ENCODE measurements around the gene UBE3B. TPM values are rescaled to one million over a fixed set of nuclear protein-coding genes. Genes with fewer than 3 reads are reported as not detected.
"Not testable (repeated sequence)": the region's sequence is repeated elsewhere in the genome, so short reads cannot be mapped to it uniquely, and the experiment has no call there.

UBE3B gene
- polyA plus RNA-seq, 5 donors, result 27.0 to 34.2 (median 32.2) TPM

DNA sequence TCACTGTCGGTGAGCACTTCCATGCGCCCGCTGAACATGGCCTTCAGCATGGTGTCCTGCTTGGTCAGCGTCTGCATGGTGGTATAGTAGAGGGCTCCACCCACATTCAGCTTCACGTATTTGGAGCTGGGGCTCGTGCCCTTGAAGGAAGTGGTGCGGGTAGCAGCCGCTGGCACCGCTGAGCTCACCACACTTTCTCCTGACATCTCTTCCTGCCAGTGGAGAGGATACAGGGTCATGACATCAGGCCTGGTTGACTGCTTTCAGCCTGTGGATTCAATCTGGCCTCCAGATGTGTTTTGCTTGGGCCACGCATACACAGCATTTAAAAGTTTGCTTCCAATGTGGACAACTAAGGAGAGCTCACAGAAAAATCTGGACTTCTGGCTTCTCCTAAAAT is 7.9 kb upstream of the UBE3B start:
- no peak for DNase-seq

DNA sequence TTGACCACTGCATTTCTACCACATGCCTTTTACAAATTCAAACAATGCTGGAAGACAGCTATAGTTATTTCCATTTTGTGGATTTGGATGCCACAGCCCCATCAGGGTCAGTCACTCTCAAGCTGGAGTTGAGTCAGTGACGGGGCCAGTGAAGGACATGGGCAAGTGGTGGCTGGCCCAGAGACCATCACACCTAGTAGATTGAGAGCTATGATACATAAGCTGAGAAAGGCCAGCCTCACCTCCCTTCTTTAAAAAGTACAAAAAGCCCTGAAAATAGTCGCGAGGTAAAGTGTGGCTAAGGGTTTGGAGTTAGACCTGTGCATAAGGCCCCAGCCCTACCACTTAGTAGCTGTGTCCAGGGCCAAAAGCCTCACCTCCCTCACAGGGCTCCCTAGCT is 4.4 kb upstream of the UBE3B start:
- no peak for DNase-seq

DNA sequence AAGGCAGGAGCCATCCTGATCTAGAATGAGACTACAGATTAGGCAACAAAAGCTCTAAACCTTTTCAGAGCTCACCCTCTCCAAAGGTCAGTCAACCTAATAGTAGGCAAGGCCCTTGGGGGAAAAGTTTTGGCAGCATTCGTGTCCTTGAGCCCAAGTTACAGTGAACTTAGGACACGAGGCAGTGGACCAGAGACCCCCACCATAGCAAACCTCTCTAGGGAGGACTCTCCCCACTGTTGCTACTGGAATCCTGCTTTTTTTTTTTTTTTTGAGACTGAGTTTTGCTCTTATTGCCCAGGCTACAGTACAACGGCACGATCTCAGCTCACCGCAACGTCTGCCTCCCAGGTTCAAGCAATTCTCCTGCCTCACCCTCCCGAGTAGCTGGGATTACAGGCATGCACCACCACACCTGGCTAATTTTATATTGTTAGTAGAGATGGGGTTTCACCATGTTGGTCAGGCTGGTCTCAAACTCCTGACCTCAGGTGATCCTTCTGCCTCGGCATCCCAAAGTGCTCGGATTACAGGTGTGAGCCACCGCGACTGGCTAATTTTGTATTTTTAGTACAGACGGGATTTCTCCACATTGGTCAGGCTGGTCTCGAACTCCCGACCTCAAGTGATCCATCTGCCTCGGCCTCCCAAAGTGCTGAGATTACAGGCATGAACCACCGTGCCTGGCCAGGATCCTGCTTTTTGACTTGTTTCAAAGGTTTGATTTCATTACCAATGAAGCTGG is 3.7 kb upstream of the UBE3B start:
- not testable (repeated sequence) for DNase-seq

DNA sequence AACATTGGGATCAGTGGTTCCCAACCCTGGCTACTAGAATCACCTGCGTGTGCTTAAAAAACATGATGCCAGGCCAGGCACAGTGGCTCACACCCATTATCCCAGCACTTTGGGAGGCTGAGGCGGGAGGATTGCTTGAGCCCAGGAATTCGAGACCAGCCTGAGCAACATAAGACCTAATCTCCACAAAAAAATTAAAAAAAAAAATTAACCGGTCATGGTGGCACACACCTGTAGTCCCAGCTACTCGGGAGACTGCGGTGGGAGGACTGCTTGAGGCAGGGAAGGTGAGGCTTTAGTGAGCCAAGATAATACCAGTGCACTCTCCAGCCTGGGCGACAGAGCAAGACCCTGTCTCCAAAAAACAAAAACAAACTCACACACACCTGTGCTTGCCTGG is 2.3 kb upstream of the UBE3B start:
- DNase-seq, result no peak

DNA sequence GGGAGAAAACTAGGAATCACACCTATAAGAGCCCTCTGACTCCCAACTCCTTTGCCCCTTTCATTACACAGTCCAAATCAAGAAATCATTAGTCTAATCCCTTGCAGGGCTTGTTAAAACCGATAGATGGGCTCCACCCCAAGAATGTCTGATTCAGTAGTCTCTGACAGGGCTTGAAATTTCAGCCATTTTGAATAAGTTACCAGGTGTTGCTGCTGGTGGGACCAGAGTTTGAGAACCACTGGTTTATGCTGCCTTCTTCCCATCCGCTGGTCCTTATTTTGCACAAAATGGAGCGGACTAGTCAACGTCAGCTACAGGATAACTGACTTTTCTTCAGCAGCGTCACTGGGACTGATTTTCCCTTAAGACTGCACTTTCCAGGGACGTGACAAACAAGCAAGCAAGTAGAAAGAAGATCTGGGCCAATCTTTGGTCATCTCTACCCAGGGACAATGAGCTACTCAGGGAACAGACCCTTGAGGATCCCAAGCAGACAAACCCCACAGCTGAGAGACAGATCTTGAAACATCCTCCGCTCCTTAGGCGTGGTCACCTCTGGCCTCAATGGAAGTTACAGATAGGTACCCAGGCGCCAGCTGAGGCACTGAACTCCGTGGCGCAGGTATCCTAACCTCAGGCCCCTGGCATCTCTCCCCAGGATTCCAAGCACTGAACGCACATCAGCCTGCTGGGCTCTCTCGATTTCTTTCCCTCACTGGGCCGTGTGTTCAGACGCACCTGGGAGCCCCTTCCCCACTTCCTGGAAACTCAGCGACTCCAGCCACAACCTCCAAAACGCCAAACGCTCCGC is 1.2 kb upstream of the UBE3B start:
- peak in 1 of 2 donors; percentile 9 for DNase-seq

DNA sequence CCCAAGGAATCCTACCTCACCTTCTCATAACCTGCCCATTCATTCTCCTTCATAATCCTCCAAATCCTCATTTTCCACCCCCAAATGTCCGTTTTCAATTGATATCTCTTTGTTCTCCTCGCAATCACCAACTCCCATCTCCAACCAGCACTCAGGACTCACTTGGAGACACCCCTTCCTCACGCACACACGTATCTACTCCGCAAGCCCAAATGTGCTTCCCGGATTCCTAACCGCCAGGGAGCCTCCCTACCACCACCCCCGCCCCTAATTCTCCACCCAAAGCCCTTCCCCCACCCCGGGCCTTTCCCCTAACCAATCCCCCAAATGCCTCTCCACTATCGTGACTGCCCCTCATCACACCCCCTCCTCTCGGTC is 638 bp upstream of the UBE3B start:
- DNase-seq, result no peak

DNA sequence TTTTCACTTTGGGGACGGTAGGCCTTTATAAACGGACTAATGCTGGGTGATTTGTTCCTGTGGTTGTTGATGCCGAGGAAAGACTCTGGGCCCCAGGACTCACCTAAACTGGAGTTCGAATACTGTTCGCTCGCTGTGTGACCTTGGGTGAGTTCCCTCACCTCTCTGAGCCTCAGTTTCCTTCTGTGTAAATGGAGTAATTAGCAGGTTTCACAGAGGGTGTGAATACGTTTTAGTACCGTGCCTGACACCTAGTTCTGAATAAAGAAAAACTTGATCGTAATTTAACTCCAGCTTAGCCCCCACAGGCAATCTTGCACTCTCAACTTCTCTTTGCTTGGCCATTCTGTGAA is 505 bp downstream of the UBE3B start:
- no peak for DNase-seq

DNA sequence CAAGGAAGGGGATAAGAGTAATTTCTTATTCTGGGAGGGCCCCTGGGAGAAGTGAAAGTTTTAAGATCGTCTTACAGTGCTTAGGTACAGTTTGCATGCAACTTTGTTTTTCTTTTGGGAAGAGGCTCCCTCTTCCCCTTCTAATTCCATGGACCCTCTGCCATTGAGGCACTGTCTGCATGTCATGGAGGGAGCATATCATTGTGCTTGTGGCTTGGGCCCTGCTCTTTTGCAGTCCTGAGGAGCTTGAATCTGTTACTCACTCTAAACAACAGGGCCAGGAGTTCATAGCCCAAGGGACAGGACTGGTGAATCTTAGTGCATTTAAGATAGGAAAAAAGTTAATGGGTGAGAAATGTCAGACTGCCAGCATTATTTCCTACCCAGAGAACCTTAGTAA is 2.3 kb downstream of the UBE3B start:
- no peak for DNase-seq

DNA sequence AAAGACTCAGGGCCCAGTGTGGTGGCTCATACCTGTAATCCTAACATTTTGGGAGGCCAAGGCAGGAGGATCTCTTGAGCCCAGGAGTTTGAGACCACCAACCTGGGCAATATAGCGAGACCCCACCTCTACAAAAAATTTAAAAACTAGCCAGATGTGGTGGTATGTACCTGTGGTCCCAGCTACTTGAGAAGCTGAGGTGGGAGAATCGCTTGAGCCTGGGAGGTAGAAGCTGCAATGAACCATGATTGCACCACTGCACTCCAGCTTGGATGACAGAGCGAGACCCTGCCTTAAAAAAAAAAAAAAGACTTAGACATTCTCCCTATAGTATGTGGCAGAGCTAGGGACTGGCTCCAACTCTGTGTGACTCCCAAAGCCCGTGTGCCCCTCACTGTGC is 2.9 kb downstream of the UBE3B start:
- DNase-seq, result no peak

DNA sequence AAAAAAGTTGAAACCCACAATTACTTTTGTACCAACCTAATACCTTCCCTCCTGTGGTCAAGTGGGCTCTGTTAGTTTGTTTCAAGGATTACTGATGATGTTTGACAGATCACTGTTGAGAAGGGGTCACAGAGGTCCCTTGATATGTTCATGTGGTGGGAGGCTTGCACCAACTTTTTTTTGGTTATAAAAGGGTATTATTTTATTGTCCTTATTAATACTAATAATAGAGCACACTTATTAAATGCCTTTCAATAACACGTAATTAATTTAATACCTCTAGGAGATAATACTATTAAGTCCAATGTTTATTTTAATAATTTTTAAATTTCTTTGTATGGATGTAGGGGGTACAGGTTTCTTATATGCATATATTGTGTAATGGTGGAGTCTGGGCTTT is 4.4 kb downstream of the UBE3B start:
- no peak for DNase-seq

DNA sequence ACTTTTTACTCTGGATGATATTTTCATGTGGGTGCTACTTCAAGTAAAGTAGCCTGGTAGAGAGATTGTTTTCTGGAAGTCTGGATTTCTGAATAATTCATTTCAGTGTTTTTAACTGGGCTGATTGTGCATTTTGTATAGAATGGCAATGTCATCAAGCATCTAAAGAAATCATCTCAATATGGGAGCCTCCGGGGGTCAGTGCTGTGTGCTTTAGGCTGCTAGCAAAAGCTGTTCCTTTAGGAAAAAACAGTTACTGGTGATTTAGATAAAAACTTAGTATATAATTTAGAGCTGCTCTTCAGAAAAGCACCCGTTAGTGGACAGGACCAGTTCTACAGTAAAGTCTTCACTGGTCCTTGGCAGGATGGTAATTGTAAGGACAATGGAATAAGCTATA is 5.1 kb downstream of the UBE3B start:
- no peak for DNase-seq

DNA sequence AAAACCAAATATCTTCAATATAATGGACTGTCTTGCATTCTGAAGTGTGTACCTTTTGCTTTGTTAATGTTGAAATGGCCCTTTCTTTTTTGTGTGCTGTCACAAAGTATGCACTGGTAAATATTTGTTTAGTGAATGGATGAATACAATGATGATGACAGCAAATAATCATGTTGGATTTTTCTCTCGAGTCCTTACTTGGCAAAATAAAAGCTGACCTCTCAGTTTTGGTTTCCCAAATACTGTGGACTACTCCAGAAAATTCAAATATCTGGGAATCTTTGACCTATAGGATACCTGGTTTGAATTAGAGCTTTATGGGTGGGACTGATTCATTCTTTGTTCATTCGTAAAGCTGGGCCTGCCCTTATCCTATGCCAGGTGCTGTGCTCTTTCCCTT is 5.5 kb downstream of the UBE3B start:
- no peak for DNase-seq

DNA sequence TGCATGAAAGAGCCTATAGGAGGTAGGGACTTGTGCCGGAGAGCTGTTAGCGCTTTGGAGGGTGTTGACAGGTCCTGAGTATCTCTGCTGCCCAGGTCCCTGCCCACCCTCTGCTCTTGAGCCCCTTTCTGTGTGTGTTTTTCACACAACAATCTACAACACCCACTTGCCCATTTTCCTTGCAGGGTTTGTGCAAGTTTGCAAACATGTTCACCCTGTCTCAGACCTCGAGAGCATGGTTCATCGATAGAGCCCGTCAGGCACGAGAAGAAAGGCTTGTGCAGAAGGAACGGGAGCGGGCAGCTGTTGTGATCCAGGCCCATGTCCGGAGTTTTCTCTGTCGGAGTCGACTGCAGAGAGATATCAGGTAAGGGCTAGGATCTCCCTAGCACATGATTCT is 5.9 kb downstream of the UBE3B start:
- no peak for DNase-seq

DNA sequence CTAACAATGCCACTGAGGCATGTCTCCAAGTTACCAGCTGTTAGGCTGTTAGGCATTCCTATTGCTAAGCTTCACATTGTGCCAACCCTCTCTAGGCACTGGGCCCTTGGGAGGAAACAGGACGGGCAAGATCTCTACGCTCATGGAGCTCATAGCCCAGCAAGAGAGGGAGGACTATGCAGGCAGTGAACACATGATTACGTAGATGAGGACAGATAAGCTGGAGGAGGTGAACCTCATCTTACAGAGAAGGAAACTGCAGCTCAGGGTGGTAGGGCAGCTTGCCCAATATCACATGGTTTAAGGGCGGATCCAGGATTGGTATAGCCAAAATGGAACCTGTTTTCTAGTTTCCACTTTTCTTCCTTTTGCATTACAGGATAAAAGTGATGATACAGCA is 7.8 kb downstream of the UBE3B start:
- DNase-seq, result no peak

DNA sequence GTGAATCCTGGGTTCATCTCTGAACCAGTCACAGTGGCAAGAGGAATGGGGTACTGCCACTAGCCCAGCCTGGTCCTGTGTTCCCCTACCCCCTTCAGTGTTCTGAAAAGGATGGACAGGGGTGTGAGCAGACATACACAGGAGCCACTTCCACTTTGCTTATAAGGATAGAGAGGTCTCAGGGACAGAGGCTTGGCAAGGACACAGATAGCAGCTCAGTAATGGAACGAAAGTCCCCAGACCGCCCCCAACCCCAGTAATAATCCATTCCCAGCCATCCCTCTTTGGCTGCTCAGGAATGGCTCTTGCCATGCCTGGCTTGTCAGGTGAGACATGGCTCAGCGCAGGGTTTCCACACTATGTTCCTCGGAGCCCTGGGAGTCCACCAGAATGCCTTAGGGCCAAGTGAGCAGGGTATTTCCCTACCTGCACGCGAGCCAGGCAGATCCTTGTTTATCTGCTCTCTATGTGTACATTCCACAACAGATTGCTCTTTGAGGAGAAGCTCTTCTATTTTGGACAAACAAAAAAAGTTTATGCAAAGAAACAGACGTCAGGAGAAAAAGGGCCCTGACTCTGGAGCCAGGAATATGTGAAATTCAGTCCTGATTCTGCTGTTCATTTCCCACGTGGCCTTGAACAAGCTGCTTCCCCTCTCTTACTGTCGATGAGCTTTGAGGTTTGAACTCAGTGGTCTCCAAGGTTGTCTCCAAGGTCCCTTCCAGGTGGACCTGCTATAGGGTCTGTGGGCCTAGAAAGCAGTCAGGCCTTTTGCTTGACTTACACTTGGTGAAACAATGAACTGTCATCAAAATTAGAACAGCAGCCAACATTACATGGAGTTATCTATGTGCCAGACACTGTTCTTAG is 10.0 kb downstream of the UBE3B start:
- no peak for DNase-seq

DNA sequence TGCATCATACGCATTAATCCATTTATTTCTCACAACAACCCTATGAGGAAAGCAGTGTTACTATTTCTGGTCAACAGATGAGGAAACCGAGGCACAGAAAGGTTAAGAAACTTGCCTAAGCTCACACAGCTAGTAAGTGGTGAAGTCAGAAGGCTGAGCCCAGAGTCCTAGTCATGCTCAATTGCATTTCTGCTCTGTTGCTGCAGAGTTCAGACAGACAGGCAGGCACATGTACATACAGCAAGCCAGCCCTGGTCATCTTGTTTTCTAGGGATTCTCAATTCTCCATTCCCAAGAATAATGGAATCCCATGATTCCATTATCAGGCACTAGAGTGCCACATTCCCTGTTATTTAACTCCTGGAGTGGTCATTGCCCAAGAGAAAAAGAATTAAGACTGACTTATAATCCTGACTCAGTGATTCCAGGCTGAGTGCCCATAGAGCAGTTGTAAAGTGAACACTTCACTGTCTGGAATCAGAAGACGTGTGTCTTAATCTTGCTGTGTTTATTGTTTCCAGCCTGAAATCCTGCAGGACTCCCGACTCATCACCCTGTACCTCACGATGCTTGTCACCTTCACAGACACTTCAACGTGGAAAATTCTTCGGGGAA is 10.7 kb downstream of the UBE3B start:
- no peak for DNase-seq

DNA sequence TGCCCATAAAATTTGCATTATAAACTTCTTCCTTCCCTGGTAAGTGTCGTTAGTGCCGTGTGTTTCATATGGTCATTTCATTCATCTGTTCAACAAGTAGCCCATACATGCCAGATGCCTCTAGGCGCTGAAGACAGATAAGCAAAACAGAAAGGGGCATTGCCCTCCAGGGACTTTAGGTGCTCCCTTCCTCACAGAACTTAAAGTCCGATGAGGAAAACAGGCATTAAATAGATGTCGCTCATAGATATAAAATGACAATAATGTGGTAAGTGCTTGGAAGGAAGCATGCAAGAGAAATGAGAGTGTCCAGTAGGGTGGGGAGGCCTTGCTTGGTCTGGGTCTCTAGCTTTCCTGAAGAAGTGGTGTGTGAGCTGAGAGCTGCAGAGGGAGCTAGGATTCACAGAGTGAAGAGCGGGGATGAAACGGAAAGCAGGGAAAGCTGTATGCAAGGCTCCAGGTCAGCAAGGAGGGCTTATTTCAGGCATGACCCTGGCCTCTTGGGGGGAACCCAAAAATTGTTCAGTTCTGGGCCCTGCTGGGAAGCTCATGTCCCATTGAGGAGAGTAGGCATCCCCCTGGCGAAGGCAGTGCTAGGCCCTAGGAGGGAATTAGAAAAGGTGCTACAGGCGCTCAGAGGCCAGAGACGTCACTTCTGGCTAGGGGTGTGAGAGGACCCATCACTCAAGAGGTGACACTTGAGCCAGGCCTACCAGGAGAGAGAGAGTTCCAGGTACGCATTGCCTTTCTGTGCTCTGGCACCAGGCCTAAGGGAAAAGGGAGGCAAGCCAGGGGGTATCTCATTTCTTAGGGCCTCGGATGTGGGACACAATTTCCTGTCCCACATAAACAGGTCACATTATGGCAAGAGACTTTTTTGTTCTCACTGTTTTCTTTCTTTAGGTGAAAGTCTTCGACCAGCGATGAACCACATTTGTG is 11.9 kb downstream of the UBE3B start:
- DNase-seq, result no peak

DNA sequence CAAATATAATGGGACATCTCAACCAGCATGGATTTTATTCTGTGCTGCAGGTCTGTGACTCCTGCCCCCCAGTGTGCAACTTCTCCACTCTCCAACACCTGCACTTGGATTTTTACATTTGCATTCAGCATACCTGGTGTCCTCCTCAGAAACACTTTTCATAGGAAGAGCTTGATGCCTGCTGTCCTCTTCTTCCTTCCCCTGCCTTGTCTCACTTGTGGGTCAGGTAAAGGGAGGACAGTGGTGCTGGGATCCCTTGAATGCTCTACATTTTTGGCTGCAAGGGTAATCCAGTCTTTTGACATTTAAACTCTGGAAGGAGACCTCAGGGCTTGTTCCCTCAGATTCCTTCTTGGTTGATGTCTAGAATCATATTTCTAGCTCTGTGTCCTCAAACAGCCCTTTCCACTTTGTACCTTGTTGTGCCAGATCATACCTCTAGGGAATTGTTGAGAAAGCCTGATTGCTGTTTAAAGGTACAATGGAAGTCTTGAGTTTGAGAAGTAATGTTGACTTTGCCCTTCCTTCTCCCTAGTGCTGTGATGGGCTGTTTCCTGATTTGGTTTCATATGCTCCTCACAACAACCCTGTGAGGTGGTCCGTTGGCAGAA is 12.6 kb downstream of the UBE3B start:
- DNase-seq, result no peak

DNA sequence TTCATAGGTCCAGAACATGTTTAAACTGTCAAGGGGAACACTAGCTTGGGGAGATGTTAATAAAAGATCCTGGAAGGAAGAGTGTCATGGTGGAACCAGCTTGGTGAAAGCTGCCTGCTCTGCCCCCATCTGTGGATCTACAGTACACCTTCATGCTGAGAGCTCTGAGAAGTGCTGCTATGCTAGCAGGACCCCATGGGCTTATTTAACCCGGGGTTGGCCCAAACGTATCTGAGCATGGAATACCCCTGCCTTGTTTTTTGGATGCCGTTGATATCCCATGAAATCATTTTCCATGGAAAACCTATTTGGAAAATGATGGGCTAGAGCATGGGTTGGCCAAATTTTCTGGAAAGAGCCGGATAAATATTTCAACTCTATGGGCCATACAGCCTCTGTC is 14.2 kb downstream of the UBE3B start:
- DNase-seq, result no peak

DNA sequence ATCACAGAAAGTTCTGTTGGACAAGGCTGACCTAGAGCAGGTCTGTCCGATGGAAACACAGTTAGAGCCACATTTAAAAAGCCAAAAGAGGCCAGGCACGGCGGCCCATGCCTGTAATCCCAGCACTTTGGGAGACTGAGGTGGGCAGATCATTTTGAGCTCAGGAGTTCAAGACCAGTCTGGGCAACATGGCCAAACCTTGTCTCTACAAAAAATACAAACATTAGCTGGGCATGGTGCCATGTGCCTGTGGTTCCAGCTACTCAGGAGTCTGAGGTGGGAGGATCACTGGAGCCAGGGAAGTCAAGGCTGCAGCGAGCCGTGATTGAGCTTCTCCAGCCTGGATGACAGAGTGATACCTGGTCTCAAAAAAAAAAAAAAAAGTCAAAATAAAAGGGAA is 14.9 kb downstream of the UBE3B start:
- DNase-seq, result no peak

DNA sequence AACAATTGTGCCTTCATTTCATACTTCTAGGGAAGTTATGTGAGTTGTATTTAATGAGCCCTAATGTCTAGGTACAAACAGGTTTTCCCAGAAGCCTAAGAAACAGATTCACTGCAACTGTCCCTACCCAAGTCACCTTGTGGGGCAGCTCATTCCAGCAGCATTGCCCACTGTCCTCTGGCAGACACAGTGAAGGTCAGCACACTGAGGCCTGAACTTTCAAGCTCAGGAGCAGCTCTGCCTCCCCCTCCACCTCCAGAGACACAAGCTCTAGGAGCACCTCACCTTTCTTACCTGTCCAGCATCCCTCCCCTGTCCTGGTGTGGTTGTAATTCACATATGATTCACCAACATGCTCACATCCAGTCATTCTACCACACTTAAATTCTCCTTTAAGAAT is 15.7 kb downstream of the UBE3B start:
- no peak for DNase-seq

All from right lung (tissue), 5 donors.